Stimulated activated CD4-positive, alpha-beta T cell treated with anti-CD3 and anti-CD28 coated beads, Interleukin-12 subunit alpha, Interleukin-12 subunit beta, amount 100 ng/mL, for 4 hours (primary cell): ENCODE data around the gene ARID1B.

Source experiments
- DNase-seq: peaks from one replicate; pipeline ENCODE4 v3.0.0-alpha.2; 2020

The ARID1B gene

GRCh38 chr6:157172231-157172701 is 395.1 kb downstream of the ARID1B start:
- DNase-seq: no peak

- no peak for DNase-seq
These were observed 395.8 kb downstream of the ARID1B start for GRCh38 chr6:157172830-157173536.

- no peak for DNase-seq
These were observed 396.6 kb downstream of the ARID1B start for GRCh38 chr6:157173776-157174175.

GRCh38 chr6:157174731-157175130 is 397.6 kb downstream of the ARID1B start:
- DNase-seq: no peak

GRCh38 chr6:157177731-157178336 is 400.7 kb downstream of the ARID1B start:
- no peak for DNase-seq

- DNase-seq: no peak
These were observed 404.5 kb downstream of the ARID1B start for GRCh38 chr6:157181649-157182048.

GRCh38 chr6:157182503-157183264 is 405.5 kb downstream of the ARID1B start:
- DNase-seq: no peak

GRCh38 chr6:157184202-157185015 is 407.2 kb downstream of the ARID1B start:
- DNase-seq: peak; percentile 51

- DNase-seq: no peak
These were observed 408.0 kb downstream of the ARID1B start for GRCh38 chr6:157185171-157185570.

GRCh38 chr6:157185986-157186385 is 408.8 kb downstream of the ARID1B start:
- no peak for DNase-seq

GRCh38 chr6:157186785-157187181 is 409.6 kb downstream of the ARID1B start:
- DNase-seq: no peak

GRCh38 chr6:157187182-157188083 is 410.3 kb downstream of the ARID1B start:
- DNase-seq: no peak

- DNase-seq: no peak
These were observed 411.0 kb downstream of the ARID1B start for GRCh38 chr6:157188213-157188612.

GRCh38 chr6:157193443-157193996 is 416.3 kb downstream of the ARID1B start:
- no peak for DNase-seq

- DNase-seq: no peak
These were observed 416.9 kb downstream of the ARID1B start for GRCh38 chr6:157194110-157194509.

GRCh38 chr6:157194643-157195042 is 417.5 kb downstream of the ARID1B start:
- no peak for DNase-seq

- no peak for DNase-seq
These were observed 419.2 kb downstream of the ARID1B start for GRCh38 chr6:157196391-157196790.

- no peak for DNase-seq
These were observed 421.5 kb downstream of the ARID1B start for GRCh38 chr6:157198425-157199279.

- DNase-seq: no peak
These were observed 422.9 kb downstream of the ARID1B start for GRCh38 chr6:157200117-157200516.

- DNase-seq: no peak
These were observed 423.4 kb downstream of the ARID1B start for GRCh38 chr6:157200611-157201010.

- no peak for DNase-seq
These were observed 423.9 kb downstream of the ARID1B start for GRCh38 chr6:157201083-157201482.
